Neural cell (in vitro differentiated cells): Measurements from ENCODE around the gene MAD1L1. TPM values are rescaled to one million over a fixed set of nuclear protein-coding genes. Genes with fewer than 3 reads are reported as not detected.

Experiments
- H2AFZ ChIP-seq: fragments of 200-600, 300-800 bp; sonication (generic), shearing (Covaris generic); 2 replicates; pipeline ENCODE4 v1.6.0; 2014; ENCODE audit warnings: low read depth, mild to moderate bottlenecking, antibody characterized with exemption, low read length, moderate library complexity
- H3F3A ChIP-seq: fragments of 200-600 bp; shearing (Covaris generic); 2 replicates; pipeline ENCODE4 v1.6.1; 2016; ENCODE audit warnings: mild to moderate bottlenecking, moderate library complexity, mixed read lengths, antibody characterized with exemption, low read length; ENCODE audit not compliant: insufficient read depth, poor library complexity, severe bottlenecking
- H3K27ac ChIP-seq: fragments of 200-600, 300-800 bp; sonication (generic), shearing (Covaris generic); 2 replicates; pipeline ENCODE4 v1.5.1; 2014; ENCODE audit warnings: mild to moderate bottlenecking, low read length, moderate library complexity
- H3K27me3 ChIP-seq: fragments of 300-800, 200-600 bp; sonication (generic), shearing (Covaris generic); 2 replicates; pipeline ENCODE4 v1.6.0; 2014; ENCODE audit warnings: mild to moderate bottlenecking, low read depth, low read length, moderate library complexity; ENCODE audit not compliant: insufficient read depth
- H3K36me3 ChIP-seq: fragments of 300-800, 200-600 bp; sonication (generic), shearing (Covaris generic); 2 replicates; pipeline ENCODE4 v1.5.1; 2014; ENCODE audit warnings: mild to moderate bottlenecking, antibody characterized with exemption, low read length, moderate library complexity; ENCODE audit not compliant: insufficient read depth
- H3K4me2 ChIP-seq: fragments of 300-800, 200-600 bp; sonication (generic), shearing (Covaris generic); 2 replicates; pipeline ENCODE4 v1.6.0; 2014; ENCODE audit warnings: mild to moderate bottlenecking, low read length
- H3K4me3 ChIP-seq: fragments of 300-800, 200-600 bp; sonication (generic), shearing (Covaris generic); 2 replicates; pipeline ENCODE4 v1.5.1; 2014; ENCODE audit warnings: mild to moderate bottlenecking, low read length, moderate library complexity
- H3K79me2 ChIP-seq: fragments of 200-600 bp; shearing (Covaris generic); replicated peaks from 2 replicates; pipeline ENCODE4 v1.6.0; 2014; ENCODE audit warnings: mild to moderate bottlenecking, low read length, moderate library complexity; ENCODE audit not compliant: insufficient read depth
- H3K9ac ChIP-seq: fragments of 300-800, 200-600 bp; sonication (generic), shearing (Covaris generic); 2 replicates; pipeline ENCODE4 v1.6.1; 2016; ENCODE audit warnings: mild to moderate bottlenecking, low read length, mixed read lengths
- H3K9me2 ChIP-seq: fragments of 200-600 bp; shearing (Covaris generic); 2 replicates; pipeline ENCODE4 v1.6.1; 2016; ENCODE audit warnings: mild to moderate bottlenecking, low read length, mixed read lengths; ENCODE audit not compliant: insufficient read depth
- H3K9me3 ChIP-seq: fragments of 200-600, 300-800 bp; sonication (generic), shearing (Covaris generic); 2 replicates; pipeline ENCODE4 v1.6.1; 2016; ENCODE audit warnings: mild to moderate bottlenecking, mixed run types, low read length, moderate library complexity, mixed read lengths
- H4K20me1 ChIP-seq: fragments of 200-600 bp; shearing (Covaris generic); 2 replicates; pipeline ENCODE4 v1.6.1; 2016; ENCODE audit warnings: mild to moderate bottlenecking, mixed run types; ENCODE audit not compliant: insufficient read depth
- EP300 ChIP-seq: fragments of 450-650 bp; conservative IDR thresholded peaks from 2 replicates; pipeline ENCODE4 v1.6.1; 2014; ENCODE audit warnings: antibody characterized with exemption, mild to moderate bottlenecking, moderate library complexity; ENCODE audit not compliant: poor library complexity, severe bottlenecking
- EZH2 ChIP-seq: fragments of 200-600, 300-800 bp; shearing (Covaris generic), sonication (generic); IDR thresholded peaks from 2 replicates; pipeline ENCODE4 v1.6.1; 2014; ENCODE audit warnings: antibody characterized with exemption, low read length, borderline replicate concordance, mild to moderate bottlenecking; ENCODE audit not compliant: insufficient read depth, poor library complexity, severe bottlenecking
- MXI1 ChIP-seq: fragments of 450-650 bp; conservative IDR thresholded peaks from 2 replicates; pipeline ENCODE4 v1.6.1; 2014; ENCODE audit warnings: antibody characterized with exemption, mild to moderate bottlenecking; ENCODE audit not compliant: poor library complexity, severe bottlenecking
- POLR2AphosphoS5 ChIP-seq: IDR thresholded peaks from 2 replicates; pipeline ENCODE4 v1.6.1; 2012
- RAD21 ChIP-seq: fragments of 450-650 bp; conservative IDR thresholded peaks from 2 replicates; pipeline ENCODE4 v1.6.1; 2014; ENCODE audit warnings: antibody characterized with exemption, mild to moderate bottlenecking, moderate library complexity
- SMC3 ChIP-seq: fragments of 450-650 bp; conservative IDR thresholded peaks from 2 replicates; pipeline ENCODE4 v1.6.1; 2014; ENCODE audit warnings: antibody characterized with exemption, mild to moderate bottlenecking, moderate library complexity; ENCODE audit not compliant: poor library complexity
- TAF1 ChIP-seq: IDR thresholded peaks from 2 replicates; pipeline ENCODE4 v1.6.1; 2012; ENCODE audit warnings: low read depth
- polyA plus RNA-seq: library from polyadenylated mRNA; depleted of rRNA; stranded (reverse); fragments of >200 nt; gene quantifications from 2 replicates; pipeline ENCODE4 v1.2.3, GENCODE V29; 2014
- TF ChIP-seq, protein P1 (sequence below): IDR thresholded peaks from 2 replicates; pipeline ENCODE4 v1.6.1; 2012; ENCODE audit warnings: borderline replicate concordance
- TF ChIP-seq, protein P2 (sequence below): fragments of 450-650 bp; IDR thresholded peaks from 2 replicates; pipeline ENCODE4 v1.5.1; 2014; ENCODE audit warnings: antibody characterized with exemption, mild to moderate bottlenecking, moderate library complexity; ENCODE audit not compliant: poor library complexity, severe bottlenecking

The MAD1L1 gene
- polyA plus RNA-seq, 1 donor from 2014 or later: 31.4 TPM

DNA sequence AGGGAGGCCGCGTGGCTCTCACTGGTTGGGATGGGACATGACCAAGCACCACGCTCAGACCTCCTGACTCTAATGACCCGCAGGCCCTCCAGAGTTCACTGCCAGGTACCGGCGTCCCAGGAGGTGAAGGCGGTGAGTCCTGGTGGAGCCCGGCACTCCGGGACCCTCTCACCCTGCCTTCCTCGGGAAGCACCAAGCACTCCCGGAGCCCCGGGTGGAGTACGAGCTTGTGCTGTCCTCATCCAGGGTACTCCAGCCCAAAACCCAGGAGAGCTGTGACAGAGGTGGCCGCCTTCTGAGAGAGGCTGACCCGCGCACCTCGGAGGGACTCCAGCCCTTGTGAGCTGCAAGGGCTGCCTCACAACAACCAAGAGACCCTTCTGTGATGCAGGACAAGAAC is 9.4 kb downstream of the MAD1L1 start:
- no peaks in the 10 kb centered on the region for H3K79me2 ChIP-seq
- H2AFZ ChIP-seq: no peak overlapping the region
- no peaks in the 10 kb centered on the region for H3K9me3 ChIP-seq
- H3K27ac ChIP-seq: no peak overlapping the region
- no peaks in the 10 kb centered on the region for H3F3A ChIP-seq
- H3K4me3 ChIP-seq: no peak overlapping the region
- no peak overlapping the region for H3K9ac ChIP-seq
- no peaks in the 10 kb centered on the region for H3K27me3 ChIP-seq
- no peaks in the 10 kb centered on the region for H4K20me1 ChIP-seq
- H3K9me2 ChIP-seq: no peaks in the 10 kb centered on the region
- TF ChIP-seq, protein P1, sequence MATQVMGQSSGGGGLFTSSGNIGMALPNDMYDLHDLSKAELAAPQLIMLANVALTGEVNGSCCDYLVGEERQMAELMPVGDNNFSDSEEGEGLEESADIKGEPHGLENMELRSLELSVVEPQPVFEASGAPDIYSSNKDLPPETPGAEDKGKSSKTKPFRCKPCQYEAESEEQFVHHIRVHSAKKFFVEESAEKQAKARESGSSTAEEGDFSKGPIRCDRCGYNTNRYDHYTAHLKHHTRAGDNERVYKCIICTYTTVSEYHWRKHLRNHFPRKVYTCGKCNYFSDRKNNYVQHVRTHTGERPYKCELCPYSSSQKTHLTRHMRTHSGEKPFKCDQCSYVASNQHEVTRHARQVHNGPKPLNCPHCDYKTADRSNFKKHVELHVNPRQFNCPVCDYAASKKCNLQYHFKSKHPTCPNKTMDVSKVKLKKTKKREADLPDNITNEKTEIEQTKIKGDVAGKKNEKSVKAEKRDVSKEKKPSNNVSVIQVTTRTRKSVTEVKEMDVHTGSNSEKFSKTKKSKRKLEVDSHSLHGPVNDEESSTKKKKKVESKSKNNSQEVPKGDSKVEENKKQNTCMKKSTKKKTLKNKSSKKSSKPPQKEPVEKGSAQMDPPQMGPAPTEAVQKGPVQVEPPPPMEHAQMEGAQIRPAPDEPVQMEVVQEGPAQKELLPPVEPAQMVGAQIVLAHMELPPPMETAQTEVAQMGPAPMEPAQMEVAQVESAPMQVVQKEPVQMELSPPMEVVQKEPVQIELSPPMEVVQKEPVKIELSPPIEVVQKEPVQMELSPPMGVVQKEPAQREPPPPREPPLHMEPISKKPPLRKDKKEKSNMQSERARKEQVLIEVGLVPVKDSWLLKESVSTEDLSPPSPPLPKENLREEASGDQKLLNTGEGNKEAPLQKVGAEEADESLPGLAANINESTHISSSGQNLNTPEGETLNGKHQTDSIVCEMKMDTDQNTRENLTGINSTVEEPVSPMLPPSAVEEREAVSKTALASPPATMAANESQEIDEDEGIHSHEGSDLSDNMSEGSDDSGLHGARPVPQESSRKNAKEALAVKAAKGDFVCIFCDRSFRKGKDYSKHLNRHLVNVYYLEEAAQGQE: no peak
- TF ChIP-seq TAF1: no peak
- TF ChIP-seq SMC3: no peak
- no peak for TF ChIP-seq EZH2
- TF ChIP-seq RAD21: no peak
- TF ChIP-seq MXI1: no peak
- TF ChIP-seq, protein P2, sequence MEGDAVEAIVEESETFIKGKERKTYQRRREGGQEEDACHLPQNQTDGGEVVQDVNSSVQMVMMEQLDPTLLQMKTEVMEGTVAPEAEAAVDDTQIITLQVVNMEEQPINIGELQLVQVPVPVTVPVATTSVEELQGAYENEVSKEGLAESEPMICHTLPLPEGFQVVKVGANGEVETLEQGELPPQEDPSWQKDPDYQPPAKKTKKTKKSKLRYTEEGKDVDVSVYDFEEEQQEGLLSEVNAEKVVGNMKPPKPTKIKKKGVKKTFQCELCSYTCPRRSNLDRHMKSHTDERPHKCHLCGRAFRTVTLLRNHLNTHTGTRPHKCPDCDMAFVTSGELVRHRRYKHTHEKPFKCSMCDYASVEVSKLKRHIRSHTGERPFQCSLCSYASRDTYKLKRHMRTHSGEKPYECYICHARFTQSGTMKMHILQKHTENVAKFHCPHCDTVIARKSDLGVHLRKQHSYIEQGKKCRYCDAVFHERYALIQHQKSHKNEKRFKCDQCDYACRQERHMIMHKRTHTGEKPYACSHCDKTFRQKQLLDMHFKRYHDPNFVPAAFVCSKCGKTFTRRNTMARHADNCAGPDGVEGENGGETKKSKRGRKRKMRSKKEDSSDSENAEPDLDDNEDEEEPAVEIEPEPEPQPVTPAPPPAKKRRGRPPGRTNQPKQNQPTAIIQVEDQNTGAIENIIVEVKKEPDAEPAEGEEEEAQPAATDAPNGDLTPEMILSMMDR: no peak
- no peak for TF ChIP-seq POLR2AphosphoS5
- TF ChIP-seq EP300: no peak
- no peak overlapping the region for H3K4me2 ChIP-seq
- no peaks in the 10 kb centered on the region for H3K36me3 ChIP-seq

DNA sequence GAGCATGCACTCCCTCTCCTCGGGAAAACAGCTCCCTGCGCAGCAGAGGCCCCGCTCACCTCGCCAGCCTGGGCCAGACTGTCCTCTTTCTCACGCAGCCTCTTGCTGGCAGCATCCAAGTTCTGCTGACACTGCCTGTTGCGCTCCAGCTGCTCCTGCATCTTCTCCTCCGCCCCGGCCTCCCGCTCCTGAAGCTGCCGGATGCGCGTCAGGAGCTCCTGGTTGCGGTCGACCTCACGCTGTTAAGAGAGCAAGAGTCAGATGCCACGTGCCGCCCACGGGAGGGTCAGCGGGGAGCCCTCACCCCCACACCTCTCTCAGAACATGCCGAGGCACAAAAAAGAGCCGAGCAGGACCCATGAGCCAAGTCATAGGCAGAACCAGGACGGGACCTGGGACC is 10.2 kb downstream of the MAD1L1 start:
- Histone ChIP-seq H3K4me3 (no peak overlapping the region), H3K9ac (no peak overlapping the region), H2AFZ (no peak overlapping the region), H3K36me3 (no peaks in the 10 kb centered on the region), H3K79me2 (no peaks in the 10 kb centered on the region), H3K27ac (no peak overlapping the region), H3F3A (no peaks in the 10 kb centered on the region), H4K20me1 (no peaks in the 10 kb centered on the region), H3K9me2 (no peaks in the 10 kb centered on the region), H3K27me3 (no peaks in the 10 kb centered on the region), H3K9me3 (no peaks in the 10 kb centered on the region), H3K4me2 (no peak overlapping the region)
- TF ChIP-seq MXI1: no peak
- no peak for TF ChIP-seq SMC3
- TF ChIP-seq POLR2AphosphoS5: no peak
- no peak for TF ChIP-seq EZH2
- no peak for TF ChIP-seq RAD21
- TF ChIP-seq, protein P1: no peak
- no peak for TF ChIP-seq TAF1
- TF ChIP-seq EP300: no peak
